DOHH2 (cell line): ENCODE measurements around the gene MAP2.

Source experiments
- H3F3A ChIP-seq: fragments of 200-600 bp; sonication (generic), shearing (Covaris generic); 2 replicates; pipeline ENCODE4 v1.6.0; 2016; ENCODE audit warnings: antibody characterized with exemption, mild to moderate bottlenecking; ENCODE audit not compliant: control insufficient read depth, insufficient read depth
- H3K27ac ChIP-seq: fragments of 200-600 bp; sonication (generic); 2 replicates; pipeline ENCODE4 v1.5.1; 2014; ENCODE audit warnings: low read depth, mild to moderate bottlenecking, low read length, moderate library complexity
- H3K27me3 ChIP-seq: fragments of 200-600 bp; sonication (generic); 2 replicates; pipeline ENCODE4 v1.6.1; 2014; ENCODE audit warnings: mild to moderate bottlenecking, low read length, mixed read lengths; ENCODE audit not compliant: control insufficient read depth
- H3K36me3 ChIP-seq: fragments of 200-600 bp; sonication (generic); 2 replicates; pipeline ENCODE4 v1.6.1; 2014; ENCODE audit warnings: mild to moderate bottlenecking, low read length, moderate library complexity, mixed read lengths; ENCODE audit not compliant: control insufficient read depth
- H3K4me1 ChIP-seq: fragments of 200-600 bp; sonication (generic); 2 replicates; pipeline ENCODE4 v1.6.1; 2014; ENCODE audit warnings: mild to moderate bottlenecking, low read length, mixed read lengths; ENCODE audit not compliant: control insufficient read depth
- H3K4me2 ChIP-seq: fragments of 200-600 bp; sonication (generic); 2 replicates; pipeline ENCODE4 v1.6.0; 2014; ENCODE audit warnings: mild to moderate bottlenecking, low read length, moderate library complexity
- H3K4me3 ChIP-seq: fragments of 200-600 bp; sonication (generic); 2 replicates; pipeline ENCODE4 v1.5.1; 2014; ENCODE audit warnings: mild to moderate bottlenecking, low read length, mixed read lengths
- H3K79me2 ChIP-seq: fragments of 200-600 bp; sonication (generic); 2 replicates; pipeline ENCODE4 v1.6.1; 2014; ENCODE audit warnings: mild to moderate bottlenecking, low read length, mixed read lengths; ENCODE audit not compliant: control insufficient read depth
- H3K9me2 ChIP-seq: fragments of 200-600 bp; sonication (generic); replicated peaks from 2 replicates; pipeline ENCODE4 v1.6.1; 2014; ENCODE audit warnings: mild to moderate bottlenecking, low read length, mixed read lengths; ENCODE audit not compliant: control insufficient read depth
- H3K9me3 ChIP-seq: fragments of 200-600 bp; sonication (generic); 2 replicates; pipeline ENCODE4 v1.6.1; 2014; ENCODE audit warnings: antibody characterized with exemption, low read length, mixed read lengths; ENCODE audit not compliant: control insufficient read depth, insufficient read depth
- H4K20me1 ChIP-seq: fragments of 200-600 bp; sonication (generic); 2 replicates; pipeline ENCODE4 v1.6.0; 2014; ENCODE audit warnings: low read depth, mild to moderate bottlenecking, antibody characterized with exemption, low read length, moderate library complexity; ENCODE audit not compliant: control insufficient read depth, insufficient read depth
- CTCF ChIP-seq: fragments of 200-600 bp; sonication (generic); IDR thresholded peaks from one replicate; pipeline ENCODE4 v1.5.1; 2014; ENCODE audit warnings: antibody characterized with exemption, mild to moderate bottlenecking, low read depth, low read length; ENCODE audit not compliant: poor library complexity, severe bottlenecking
- EZH2phosphoT487 ChIP-seq: fragments of 200-600 bp; sonication (generic); IDR thresholded peaks from 2 replicates; pipeline ENCODE4 v1.6.1; 2017; ENCODE audit warnings: borderline replicate concordance, mild to moderate bottlenecking, antibody characterized with exemption, low read length, moderate library complexity, mixed read lengths

The MAP2 gene

DNA sequence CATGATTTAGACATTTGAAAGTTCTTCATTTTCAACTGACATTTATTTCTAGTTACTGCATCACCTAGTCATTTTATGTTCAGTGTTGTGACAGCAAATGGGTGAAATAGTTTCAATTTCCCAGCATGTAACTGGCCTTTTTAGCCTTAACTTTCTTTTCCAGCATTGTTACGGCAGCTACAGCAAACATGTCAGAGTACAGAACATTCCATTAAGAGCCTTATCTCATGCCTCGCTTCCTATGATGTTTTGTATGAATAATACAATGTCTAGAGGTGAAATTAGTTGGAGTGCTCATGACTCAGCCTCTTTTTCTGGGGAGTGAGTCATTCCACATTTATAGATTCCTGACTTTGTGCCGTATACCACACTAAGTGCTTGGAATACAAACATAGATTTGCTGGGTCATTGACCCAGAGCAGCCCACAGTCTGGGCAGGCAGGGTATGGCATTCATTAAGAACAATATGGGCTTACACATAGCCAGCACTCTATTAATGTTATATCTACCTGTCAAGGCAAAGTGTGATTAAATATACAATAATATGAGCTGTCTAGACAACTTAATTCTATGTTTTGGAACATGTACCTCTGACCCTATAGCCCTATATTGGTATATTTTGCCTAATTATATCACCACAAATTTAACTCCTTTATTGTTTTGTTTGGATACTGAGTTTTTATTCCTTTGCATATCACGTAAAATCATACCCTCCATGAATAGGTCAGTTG is 72.2 kb downstream of the MAP2 start:
- Histone ChIP-seq H3K4me1 (peaks cover 8% of the 10 kb centered on the region; the same call in 1 of the 2 replicates), H3K4me3 (no peak overlapping the region), H3F3A (no peaks in the 10 kb centered on the region), H3K27me3 (no peaks in the 10 kb centered on the region), H4K20me1 (no peaks in the 10 kb centered on the region), H3K9me3 (no peaks in the 10 kb centered on the region), H3K4me2 (no peak overlapping the region), H3K36me3 (no peaks in the 10 kb centered on the region), H3K9me2 (no peaks in the 10 kb centered on the region), H3K79me2 (no peaks in the 10 kb centered on the region), H3K27ac (no peak overlapping the region)
- TF ChIP-seq CTCF (no peak), EZH2phosphoT487 (no peak)

DNA sequence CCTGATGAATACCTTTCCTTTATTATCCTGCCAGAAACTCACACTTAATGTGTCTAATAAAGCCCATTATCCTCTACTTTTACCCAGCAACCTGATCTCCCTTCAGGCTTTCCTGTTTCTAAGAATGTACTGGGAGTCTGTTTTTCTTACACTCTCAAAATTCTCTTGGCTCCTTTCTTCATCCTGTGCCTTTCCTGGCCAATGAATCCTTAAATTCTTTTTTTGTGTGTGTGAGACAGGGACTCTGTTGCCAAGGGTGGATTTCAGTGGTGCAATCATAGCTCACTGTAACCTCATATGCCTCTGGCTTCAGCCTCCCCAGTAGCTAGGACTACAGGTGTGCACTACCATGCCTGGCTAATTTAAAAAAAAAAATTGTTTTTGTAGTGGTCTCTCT is 72.7 kb downstream of the MAP2 start:
- Histone ChIP-seq H3K36me3 (no peaks in the 10 kb centered on the region), H3F3A (no peaks in the 10 kb centered on the region), H3K27ac (no peak overlapping the region), H3K79me2 (no peaks in the 10 kb centered on the region), H4K20me1 (no peaks in the 10 kb centered on the region), H3K27me3 (no peaks in the 10 kb centered on the region), H3K4me3 (no peak overlapping the region), H3K4me1 (peaks cover 8% of the 10 kb centered on the region; the same call in 1 of the 2 replicates), H3K4me2 (no peak overlapping the region), H3K9me2 (no peaks in the 10 kb centered on the region), H3K9me3 (no peaks in the 10 kb centered on the region)
- no peak for TF ChIP-seq EZH2phosphoT487
- TF ChIP-seq CTCF: no peak

DNA sequence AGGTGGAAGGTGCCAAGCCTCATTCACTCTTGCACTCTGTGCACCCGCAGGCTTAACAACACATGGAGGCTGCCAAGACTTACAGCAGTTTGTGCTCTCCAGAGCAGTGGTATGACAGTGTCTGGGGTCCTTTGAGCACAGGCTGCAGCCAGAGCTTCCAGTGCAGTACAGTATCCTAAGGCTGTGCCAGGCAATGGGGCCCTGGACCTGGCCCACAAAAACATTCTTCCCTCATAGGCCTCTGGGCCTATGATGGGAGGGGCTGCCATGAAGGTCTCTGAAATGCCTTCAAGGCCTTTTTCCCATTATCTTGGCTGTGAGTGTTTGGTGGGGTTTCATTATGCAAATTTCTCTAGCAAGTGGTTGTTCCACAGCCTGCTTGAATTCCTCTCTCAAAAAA is 74.8 kb downstream of the MAP2 start:
- Histone ChIP-seq H3K79me2 (no peaks in the 10 kb centered on the region), H3K27ac (no peak overlapping the region), H3K4me1 (peaks cover 8% of the 10 kb centered on the region; the same call in 1 of the 2 replicates), H3K4me3 (no peak overlapping the region), H3K36me3 (no peaks in the 10 kb centered on the region), H3K4me2 (no peak overlapping the region), H3K9me2 (no peaks in the 10 kb centered on the region), H3K9me3 (no peaks in the 10 kb centered on the region), H4K20me1 (no peaks in the 10 kb centered on the region), H3K27me3 (no peaks in the 10 kb centered on the region), H3F3A (no peaks in the 10 kb centered on the region)
- TF ChIP-seq EZH2phosphoT487 (no peak), CTCF (no peak)
